ENCODE data around the gene SPATA2.
A peak's percentile ranks its signal among the peaks of the same experiment; 100 is the strongest.

Gene SPATA2

DNA sequence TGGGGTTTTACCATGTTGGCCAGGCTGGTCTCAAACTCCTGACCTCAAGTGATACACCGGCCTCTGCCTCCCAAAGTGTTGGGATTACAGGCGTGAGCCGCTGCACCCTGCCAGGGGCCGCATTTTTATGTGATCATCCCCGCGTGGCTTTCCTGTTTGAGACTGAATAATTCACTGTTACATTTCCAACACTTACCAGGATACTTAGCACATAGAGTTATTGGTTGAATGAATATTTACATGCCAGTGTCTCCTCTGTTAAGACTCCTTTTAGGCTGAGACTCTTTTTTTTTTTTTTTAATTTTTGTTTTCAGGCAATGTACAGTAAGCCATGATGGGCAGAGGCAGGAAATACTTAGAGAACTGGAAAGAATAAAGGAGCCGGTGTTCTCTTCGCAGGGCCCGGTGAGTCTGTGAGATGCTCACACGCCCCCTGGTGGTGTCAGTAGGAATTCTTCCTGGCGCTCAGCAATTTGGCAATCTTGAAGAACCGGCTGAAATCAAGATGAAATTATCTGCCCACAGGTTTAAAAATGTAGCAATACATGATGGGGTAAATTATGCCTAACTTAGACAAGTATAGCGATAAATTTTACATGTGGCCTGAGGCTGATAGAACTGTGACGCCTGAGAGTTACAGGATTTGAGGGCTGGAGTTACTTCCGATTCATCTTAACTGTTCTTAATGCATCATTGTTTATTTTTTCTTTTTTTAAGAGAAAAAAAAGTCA is 13.2 kb upstream of the SPATA2 start:
- DNase-seq: peak; percentile 85

DNA sequence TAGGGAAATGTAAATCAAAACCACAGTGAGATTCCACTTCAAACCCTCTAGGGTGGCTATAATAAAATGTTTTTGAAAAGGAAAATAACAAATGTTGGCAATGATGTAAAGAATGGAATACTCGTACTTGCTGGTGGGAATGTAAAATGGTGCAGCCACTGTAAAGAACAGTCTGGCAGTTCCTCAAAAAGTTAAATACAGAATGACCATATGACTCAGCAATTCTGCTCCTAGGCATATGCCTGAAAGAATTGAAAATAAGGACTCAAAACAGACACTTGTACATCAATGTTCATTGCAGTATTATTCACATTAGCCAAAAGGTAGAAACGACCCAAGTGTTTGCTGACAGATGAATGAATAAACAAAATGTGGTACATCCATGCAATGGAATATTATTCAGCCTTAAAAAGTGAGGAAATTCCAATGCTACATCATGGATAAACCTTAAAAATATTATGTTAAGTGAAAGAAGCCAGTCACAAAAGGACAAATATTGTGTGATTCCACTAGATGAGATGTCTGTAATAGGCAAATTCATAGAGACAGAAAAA is 10.6 kb upstream of the SPATA2 start:
- peak; percentile 12 for DNase-seq

GRCh38 chr20:49924247-49924646 is 8.9 kb upstream of the SPATA2 start:
- no peak for DNase-seq

DNA sequence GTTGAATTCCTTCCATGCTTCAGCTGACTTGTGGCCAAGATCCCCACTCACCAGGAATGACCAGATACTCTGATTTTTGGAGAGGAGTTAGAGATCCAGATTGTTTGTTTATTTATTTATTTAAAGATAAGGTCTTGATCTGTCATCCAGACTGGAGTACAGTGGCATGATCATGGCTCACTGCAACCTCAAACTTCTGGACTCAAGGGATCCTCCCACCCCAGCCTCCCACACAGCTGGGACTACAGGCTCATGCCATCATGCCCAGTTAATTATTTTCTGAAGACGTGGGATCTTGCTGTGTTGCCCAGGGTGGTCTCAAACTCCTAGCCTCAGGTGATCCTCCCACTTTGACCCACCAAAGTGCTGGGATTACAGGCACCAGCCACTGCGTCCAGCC is 4.1 kb upstream of the SPATA2 start:
- DNase-seq: no peak

- no peak for DNase-seq
These were observed 3.7 kb upstream of the SPATA2 start for GRCh38 chr20:49919009-49919408.

GRCh38 chr20:49918446-49918845 is 3.1 kb upstream of the SPATA2 start:
- no peak for DNase-seq

GRCh38 chr20:49916146-49917002 is 1.0 kb upstream of the SPATA2 start:
- DNase-seq: peak; percentile 48

DNA sequence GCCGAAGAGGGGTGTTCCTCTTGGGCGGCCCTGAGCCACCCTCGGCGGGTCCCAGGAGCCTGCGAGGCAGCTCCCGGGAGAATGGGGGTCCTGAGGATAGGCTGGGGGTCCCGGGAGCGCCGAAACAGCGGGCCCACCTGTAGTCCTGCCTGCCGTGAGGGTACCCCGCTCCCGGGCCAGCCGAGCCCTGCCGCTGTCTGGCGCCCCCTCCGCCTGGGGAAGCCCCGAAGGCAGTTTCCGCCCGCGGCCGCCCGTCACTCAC is 280 bp downstream of the SPATA2 start:
- DNase-seq: no peak

DNA sequence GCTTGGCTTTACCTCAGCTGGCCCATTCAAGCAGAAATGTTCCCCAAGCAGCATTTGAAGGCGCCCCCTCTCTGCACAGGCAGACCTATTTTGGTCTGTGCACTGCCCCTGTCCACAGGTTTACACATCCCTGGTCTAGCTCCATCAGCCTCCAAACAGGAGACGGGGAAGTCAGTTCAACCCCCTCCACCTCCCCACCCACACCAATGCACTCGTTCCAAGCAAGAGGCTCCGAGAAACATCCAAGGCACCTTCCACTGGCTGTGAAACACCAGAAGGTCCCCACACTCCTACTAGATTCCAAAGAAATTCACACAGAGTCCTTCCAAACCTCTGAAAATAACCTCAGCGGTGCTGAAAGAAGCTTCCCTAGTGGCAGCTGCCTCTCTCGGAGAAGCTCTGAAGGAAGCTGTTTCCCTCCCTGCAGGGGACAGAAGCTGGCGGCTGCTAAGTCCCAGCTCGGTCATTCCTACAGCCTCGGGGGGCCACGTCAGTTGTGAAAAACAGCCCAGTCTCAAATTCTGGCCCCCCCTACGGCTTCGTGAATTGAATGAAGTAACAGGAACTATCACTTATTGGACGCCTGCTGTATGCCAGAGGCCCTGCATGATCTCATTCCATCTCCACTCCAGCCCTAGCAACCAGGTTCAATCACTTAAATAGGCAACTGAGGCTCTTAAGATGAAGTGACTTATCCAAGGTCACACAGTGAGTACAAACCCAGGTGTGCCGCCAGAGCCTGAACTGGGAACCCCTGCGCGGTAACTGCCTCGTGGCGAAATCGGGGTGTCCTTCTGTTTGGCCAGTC is 815 bp downstream of the SPATA2 start:
- DNase-seq: peak; percentile 45

DNA sequence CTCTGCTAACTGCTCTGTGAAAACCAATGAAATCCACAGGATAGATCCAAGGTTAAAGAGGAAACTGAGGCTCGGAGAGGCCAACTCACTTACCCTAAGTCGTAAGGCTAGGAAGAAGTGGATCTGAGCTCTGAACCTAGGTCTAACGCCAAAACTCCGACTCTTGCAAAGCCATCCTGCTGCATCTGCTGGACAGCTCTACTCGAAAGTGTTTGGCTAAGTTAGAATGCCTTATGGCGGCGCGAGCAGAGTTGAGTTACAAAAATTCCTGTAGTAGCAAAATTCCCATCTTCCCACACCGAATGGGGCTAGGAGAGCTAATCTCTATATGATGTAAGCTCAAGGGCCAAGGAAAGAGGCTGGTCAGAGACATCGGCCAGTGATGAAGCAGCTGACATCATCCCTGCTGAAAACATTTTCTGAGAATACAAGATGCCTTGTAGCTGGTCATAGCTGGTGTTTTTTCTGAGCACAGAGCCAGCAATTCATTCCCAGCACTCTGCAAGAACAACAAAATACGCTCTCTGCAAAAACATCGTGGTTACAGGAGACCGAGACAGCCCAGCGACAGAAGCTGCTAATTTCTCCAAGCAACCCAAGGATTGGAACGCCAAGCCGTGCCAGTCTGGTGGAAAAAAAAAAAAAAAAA is 1.8 kb downstream of the SPATA2 start:
- DNase-seq: no peak

DNA sequence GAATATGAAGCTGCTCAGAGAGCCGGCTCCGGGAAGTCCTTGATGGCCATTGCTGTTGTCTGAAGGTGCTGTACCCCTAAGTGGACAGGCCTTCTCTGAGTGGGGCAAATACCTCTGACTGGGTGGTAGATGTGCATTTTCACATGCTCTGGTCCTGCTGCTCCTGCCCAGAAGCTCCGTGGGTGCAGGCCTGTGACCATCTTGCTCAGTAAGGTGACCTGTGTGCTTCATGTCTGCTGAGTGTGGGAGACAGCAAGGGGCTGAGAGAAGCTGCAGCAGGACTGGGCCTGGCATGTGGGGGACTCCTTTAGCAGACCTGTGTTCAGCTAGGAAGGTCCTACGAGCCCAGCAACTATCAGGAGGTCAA is 5.0 kb downstream of the SPATA2 start:
- no peak for DNase-seq

GRCh38 chr20:49909499-49910339 is 5.6 kb downstream of the SPATA2 start:
- DNase-seq: no peak

GRCh38 chr20:49908258-49908565 is 7.1 kb downstream of the SPATA2 start:
- DNase-seq: no peak

GRCh38 chr20:49907405-49908257 is 7.7 kb downstream of the SPATA2 start:
- DNase-seq: no peak

DNA sequence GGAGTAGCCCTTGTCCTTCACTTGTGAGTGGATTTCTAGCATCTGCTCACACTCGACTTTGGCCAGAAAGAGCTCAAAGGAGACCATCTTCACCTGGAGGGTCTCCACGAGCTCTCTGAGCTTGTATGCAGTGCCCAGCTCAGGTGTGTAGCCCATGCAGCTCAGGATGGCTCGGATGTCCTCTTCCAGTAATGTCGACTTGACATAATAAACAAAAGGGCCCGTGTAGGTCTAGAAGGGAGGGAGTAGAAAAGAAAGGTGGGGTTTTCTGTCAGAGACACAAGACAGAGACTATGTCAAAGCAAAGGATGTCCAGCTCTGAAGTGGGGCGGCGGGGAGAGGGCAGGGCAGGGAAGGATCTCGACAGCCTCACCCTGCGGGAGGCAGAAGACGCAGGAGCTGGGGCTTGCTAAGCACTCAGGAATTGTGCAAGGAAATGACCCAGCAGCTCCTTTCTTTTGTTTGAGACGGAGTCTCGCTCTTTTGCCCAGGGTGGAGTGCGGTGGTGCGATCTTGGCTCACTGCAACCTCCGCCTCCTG is 8.6 kb downstream of the SPATA2 start:
- DNase-seq: no peak

DNA sequence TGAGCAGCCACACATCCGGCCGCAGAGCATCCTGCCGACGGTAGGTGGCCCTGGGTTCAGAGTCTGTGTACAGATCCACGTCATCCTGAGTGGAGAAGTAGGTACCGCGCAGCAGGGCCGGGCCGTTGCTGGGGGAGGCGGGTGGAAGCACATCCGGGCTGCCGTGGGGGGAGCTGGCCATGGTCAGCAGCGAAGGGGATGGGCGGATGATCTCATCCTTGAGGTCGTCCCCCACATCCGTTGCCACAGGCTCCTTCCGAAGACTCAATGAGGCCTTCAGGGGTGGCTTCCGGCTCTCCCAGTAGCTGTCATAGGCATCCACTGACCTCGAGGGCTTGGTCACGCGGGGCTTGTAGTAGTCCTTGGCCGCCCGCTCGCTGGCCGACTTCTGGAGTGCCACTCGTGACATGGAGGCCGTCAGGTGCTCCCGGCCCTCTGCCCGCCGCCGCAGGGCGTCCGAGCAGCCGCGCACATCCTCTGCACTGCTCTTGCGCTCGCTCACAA is 9.2 kb downstream of the SPATA2 start:
- no peak for DNase-seq

DNA sequence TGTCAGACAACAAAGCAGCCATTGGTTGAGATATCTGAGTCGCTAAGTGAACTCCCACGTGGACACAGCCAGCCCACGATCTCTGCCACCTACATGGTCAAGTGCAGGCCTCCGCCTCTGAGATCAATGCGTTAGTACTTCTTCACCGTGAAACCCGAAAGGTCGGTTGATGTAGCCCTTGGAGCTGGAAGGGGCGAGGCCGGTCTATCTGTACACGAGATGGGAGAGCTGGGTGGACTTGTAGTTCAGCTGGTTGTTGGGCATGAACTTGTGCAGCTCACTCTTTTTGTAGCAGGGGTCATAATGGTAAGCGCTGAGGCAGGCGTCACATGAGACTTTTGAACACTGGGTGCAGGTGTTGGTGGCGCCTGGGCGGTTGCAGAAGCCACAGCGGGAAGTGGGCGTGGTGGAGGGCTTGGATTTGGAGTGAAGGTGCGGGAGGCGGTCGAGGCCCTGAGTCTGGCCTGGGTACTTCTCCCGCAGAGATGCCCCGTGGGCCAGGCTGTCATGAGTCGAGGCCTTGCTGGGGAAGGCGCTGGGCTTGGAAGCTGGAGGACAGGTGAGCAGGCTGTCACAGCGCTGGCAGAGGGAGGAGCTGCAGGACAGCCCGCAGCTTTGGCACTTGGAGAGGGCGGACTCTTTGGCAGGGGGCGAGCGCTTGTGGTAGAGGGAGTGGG is 9.8 kb downstream of the SPATA2 start:
- DNase-seq: no peak

DNA sequence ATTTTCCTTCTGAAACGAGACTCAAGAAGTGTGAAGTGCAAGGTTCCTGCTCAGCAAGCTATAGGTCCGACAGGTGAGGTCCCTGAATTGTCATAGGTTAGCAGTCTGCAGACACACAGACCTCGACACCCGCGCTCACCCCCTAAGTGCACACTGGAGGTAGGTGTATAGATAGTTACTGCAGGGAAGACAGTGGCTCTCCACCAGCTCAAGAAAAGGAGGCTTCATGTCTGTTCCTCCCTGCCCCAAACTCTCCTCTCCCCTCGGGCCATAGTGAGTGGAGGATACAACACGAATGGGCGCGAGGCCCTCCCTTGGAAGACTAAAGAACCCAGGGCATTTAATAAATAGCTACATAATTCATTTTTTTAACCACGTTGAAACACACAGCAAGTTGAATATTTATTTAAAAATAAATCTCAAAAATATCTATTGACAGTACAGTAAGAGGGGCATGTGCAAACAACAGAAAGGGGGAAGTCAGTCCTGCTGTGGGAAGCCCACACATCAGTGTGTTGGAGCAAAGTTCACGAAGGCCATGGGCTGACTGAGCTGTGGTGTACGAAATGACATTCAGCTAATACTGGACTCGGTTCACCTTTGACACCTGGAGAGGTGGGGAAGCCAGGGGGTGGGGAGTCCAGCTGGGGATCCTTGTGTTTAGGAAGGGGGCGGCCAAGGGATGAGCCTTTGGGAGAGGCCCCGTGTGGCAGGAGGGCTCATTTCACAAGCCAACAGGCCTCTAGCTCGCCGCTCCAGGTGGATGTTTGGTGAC is 10.7 kb downstream of the SPATA2 start:
- no peak for DNase-seq

GRCh38 chr20:49901588-49901987 is 13.7 kb downstream of the SPATA2 start:
- DNase-seq: no peak
